Suppressor macrophage (primary cell): ENCODE measurements around the gene ARHGAP18.

Source experiments
- DNase-seq, 4 experiments: peaks; one replicate each; pipeline ENCODE4 v3.0.0-alpha.2; 2020 to 2022

Gene ARHGAP18

GRCh38 chr6:129691709-129692108 is 18.3 kb downstream of the ARHGAP18 start:
- DNase-seq: peak in 3 of 4 experiments; percentile 56 to 62 (median 59)

GRCh38 chr6:129691043-129691640 is 18.8 kb downstream of the ARHGAP18 start:
- no peak for DNase-seq

DNA sequence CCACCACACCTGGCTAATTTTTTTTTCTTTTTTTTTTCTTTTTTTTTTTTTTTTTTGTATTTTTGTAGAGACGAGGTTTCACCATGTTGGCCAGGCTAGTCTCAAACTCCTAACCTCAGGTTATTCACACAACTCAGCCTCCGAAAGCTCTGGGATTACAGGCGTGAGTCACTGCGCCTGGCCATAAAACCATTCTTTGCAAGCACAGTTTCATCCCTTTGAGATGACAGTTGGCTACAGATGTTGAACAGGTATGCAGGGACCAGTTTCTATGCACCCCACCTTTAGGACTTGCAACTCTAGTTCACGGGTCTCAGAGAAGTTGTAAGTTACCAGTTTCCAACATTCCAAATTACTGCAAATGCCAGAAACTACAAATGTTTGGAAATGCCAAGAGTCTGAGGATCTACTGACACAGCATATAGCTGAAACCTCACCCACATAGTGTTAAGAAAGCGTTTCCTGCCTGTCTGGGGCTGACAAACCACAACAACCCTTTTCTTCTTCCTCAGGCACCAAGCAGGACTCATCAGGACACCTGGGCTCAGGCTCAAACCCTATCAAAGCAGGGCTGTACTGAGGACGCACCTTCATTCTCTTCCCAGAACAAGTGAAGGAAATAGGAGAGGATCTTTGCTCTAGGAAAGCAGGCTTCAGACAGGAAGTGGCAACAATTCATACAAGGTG is 22.9 kb downstream of the ARHGAP18 start:
- DNase-seq: peak; percentile 67 to 91 (median 86)

DNA sequence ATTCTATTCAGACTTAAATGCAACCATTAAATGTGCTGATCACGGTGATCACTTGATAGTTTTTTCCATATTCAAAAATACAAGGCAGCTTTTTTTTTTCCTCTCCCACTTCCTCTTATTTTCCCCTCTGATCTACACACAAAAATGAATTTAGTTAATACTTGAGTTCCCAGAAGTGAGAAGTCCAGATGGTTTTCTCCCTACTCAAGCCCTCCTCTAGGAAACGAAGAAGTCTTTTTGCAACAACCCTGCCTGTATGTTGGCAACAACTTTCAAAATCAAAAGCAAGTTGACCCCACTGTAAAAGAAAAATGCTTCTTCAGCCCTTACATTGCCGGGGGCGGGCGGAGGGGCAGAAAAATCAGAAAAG is 24.3 kb downstream of the ARHGAP18 start:
- peak; percentile 61 to 90 (median 74) for DNase-seq

DNA sequence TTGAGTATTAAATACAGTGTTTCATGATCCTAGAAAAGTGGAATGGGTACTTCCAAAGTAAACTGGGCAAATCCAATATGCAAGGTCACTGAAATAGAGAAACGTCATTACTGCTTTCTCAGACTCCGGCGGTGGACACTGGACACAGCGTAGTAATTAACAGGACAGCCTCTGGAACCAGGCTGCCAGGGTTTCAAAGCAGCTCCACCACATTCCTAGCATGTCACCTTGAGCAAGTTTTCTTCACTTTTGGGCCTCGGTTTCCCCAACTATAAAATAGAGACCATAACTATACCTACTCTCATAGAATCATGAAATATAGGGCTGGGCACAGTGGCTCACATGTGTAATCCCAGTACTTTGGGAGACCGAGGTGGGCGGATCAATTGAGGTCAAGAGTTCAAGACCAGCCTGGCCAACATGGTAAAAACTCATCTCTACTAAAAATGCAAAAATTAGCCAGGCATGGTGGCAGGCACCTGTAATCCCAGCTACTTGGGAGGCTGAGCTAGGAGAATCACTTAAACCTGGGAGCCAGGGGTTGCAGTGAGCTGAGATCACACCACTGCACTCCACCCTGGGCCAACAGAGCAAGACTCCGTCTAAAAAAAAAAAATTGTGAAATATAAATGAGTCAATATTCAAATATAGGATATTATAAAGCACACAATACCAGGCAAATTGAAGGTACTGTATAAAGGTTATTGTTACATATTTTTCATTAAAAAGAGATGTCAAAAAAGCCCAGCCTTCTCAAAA is 24.9 kb downstream of the ARHGAP18 start:
- peak in 2 of 4 experiments; percentile 20 to 49 for DNase-seq

DNA sequence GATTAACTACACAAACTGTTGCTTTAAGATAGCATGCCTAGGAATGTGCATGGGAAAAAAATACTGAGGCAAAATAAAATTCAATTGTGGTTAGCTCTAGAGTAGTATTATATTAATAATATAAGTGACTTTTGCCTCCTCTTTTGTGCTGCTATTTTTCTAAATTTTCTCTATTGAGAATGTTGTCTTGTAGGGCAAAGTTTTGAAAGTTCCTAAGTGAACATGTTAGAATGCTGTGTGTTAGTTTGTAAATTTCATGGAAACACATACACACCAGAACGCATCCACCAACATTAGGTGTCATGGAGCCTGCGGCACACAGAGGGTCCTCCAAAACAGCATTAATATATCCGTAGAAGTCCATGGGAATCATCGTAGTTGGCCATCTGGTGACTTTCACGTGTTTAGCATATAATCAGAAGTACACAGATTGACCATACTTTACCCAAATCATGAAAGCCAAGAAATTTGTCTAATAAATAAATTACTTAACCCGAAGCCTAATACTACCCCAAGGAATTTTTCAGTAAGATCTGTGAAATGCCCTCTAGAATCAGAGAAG is 25.6 kb downstream of the ARHGAP18 start:
- no peak for DNase-seq

- peak; percentile 92 to 98 (median 94) for DNase-seq
These were observed 26.2 kb downstream of the ARHGAP18 start for GRCh38 chr6:129683601-129684322.

GRCh38 chr6:129681913-129682205 is 28.1 kb downstream of the ARHGAP18 start:
- DNase-seq: no peak

GRCh38 chr6:129680633-129681032 is 29.3 kb downstream of the ARHGAP18 start:
- no peak for DNase-seq

DNA sequence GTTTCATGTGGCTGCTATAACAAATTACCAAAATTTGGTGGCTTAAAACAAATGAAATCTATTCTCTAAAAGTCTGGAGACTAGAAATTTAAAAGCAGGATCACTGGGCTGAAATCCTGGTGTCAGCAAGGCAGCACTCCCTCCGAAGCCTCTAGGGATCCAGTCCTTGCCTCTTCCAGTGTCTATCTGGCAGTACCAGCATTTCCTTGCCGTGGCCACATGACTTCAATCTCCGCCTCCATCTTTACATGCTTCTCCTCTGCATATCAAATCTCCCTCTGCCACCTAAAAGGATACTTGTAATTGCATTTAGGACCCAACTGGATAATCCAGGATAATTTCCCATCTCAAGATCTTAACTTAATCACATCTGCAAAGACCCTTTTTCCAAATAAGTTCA is 30.2 kb downstream of the ARHGAP18 start:
- no peak for DNase-seq

- DNase-seq: no peak
These were observed 30.7 kb downstream of the ARHGAP18 start for GRCh38 chr6:129679275-129679674.

DNA sequence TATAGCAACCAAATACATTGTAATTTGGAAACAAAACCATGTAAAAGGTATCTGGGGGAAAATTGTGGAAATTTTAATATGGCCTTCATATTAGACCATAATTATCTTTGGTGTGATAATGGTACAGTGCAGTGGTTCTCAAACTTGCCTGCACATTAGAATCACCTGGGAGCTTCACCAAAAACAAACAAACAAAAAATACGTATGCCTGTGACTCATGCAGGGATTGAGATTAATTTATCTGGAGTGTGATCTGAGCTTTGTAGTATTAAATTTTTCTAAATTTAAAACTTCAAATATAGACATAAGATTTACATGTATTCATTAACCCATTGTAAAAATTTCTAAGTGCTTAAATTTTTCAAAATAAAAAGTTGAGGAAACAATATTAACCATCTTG is 31.5 kb downstream of the ARHGAP18 start:
- DNase-seq: no peak

DNA sequence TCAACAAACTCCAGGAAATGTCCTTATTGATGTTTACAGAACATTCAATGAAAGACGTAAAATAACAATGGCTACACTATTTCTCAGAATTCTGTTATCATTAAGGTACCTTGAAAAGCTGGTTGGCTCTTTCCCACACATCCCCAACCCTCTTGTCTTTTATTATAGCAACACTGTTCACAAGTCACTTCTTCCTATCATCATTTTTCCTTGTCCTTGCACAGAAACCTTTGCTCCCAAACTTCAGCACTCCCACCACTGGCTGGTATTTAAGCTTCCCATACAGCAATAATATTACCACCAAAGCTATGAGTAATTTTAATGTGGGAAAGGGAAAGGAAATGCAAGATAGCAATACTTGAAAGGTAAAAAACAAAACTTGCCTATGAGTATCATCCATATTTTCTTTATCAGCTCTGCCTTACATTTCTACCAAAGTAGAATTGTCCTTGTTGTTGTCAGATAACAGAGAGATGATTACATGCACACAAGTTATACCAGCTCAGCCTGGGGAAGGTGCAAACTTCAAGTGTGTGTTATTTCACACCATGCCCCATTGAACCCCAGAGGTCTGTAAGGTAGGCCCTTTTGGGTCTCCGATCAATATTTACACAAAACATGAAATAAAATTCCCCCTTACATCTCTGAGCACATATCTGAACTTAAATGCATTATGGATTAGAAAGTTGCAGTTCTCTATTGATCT is 32.2 kb downstream of the ARHGAP18 start:
- DNase-seq: no peak

- DNase-seq: no peak
These were observed 34.1 kb downstream of the ARHGAP18 start for GRCh38 chr6:129675669-129676472.

- peak in 2 of 4 experiments; percentile 26 to 38 for DNase-seq
These were observed 36.2 kb downstream of the ARHGAP18 start for GRCh38 chr6:129673748-129674147.

DNA sequence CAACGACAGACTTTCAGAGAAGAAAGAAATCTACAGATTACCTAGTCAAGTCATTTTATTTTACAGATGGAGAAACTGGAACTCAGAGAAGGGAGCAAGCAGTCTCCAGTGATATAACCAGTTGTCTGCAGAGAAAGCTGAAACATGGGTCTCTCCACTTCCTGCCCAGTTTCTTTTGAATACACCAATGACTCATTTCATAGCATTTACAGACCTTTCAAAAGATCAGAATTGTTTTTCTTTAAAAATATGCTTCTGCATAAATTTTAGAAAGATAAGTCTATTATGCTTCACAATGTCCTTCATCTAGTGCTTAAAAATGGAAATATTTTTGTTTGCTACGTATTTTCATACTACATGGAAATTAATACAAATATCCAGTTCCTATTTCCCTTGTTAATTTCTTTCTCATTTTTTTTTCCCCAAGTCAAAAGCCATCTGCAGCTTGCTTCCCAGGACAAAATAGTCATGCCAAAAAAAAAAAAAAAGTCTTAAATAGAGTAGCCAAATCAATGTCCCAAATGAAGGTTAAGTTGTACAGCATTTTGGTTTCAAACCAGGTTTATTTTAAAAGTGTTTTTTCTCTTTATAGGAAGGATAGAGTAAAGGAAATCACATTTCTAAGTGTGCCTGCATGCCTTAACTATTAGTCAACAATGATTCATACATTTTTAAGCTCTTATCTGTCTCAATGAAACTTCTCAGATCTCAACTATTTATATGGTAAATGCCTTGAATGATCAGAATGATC is 36.9 kb downstream of the ARHGAP18 start:
- peak; percentile 51 to 83 (median 65) for DNase-seq

GRCh38 chr6:129672341-129672682 is 37.7 kb downstream of the ARHGAP18 start:
- DNase-seq: peak; percentile 72 to 94 (median 80)

GRCh38 chr6:129671442-129672340 is 38.3 kb downstream of the ARHGAP18 start:
- DNase-seq: peak; percentile 86 to 98 (median 92)

GRCh38 chr6:129670634-129671033 is 39.3 kb downstream of the ARHGAP18 start:
- no peak for DNase-seq

DNA sequence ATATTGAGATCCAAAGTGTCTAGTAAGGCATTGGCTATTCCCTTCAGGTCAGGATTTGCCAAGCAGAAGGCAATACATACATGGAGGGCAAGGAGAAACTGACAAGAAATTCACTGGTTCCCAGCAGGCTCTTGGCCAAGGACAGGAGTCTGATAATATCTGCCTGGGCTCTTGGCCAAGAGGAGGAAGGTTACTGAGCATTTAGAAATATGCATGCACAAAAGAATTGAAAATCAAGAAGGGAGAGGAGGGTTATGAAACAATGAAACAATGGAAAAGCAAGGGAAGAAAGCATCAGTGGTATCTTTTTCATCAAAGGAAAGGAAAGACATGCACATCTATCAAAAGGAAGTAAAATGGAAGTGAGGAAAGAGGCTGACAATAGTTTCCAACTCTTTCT is 42.4 kb downstream of the ARHGAP18 start:
- DNase-seq: no peak
